Smooth muscle cell (in vitro differentiated cells): ENCODE data around the gene ZNF280A. TPM values are rescaled to one million over a fixed set of nuclear protein-coding genes. Genes with fewer than 3 reads are reported as not detected.

ENCODE experiments used
- DNase-seq: peaks from one replicate; lab custom pipeline; 2025; ENCODE audit not compliant: unreplicated experiment; lab: John Stamatoyannopoulos, UW
- H2AFZ ChIP-seq: fragments of 200-600 bp; sonication (generic); 2 replicates; pipeline ENCODE4 v1.6.0; 2016; ENCODE audit warnings: antibody characterized with exemption, low read depth, mild to moderate bottlenecking
- H3F3A ChIP-seq: fragments of 200-600 bp; sonication (generic); 2 replicates; pipeline ENCODE4 v1.6.0; 2017; ENCODE audit warnings: antibody characterized with exemption, low read depth
- H3K27ac ChIP-seq: fragments of 200-600 bp; sonication (generic); 2 replicates; pipeline ENCODE4 v1.5.1; 2016; ENCODE audit warnings: low read depth, mild to moderate bottlenecking
- H3K27me3 ChIP-seq: fragments of 200-600 bp; sonication (generic); 2 replicates; pipeline ENCODE4 v1.6.1; 2016; ENCODE audit warnings: low read depth, mild to moderate bottlenecking
- H3K36me3 ChIP-seq: fragments of 200-600 bp; sonication (generic); 2 replicates; pipeline ENCODE4 v1.5.1; 2016; ENCODE audit warnings: low read depth
- H3K4me1 ChIP-seq: fragments of 200-600 bp; sonication (generic); 2 replicates; pipeline ENCODE4 v1.5.1; 2016; ENCODE audit warnings: low read depth
- H3K4me2 ChIP-seq: fragments of 200-600 bp; sonication (generic); 2 replicates; pipeline ENCODE4 v1.6.0; 2016; ENCODE audit warnings: mild to moderate bottlenecking
- H3K4me3 ChIP-seq: fragments of 200-600 bp; sonication (generic); 2 replicates; pipeline ENCODE4 v1.5.1; 2016; ENCODE audit warnings: mild to moderate bottlenecking
- H3K79me2 ChIP-seq: fragments of 200-600 bp; sonication (generic); 2 replicates; pipeline ENCODE4 v1.6.0; 2016; ENCODE audit warnings: low read depth, mild to moderate bottlenecking
- H3K9ac ChIP-seq: fragments of 200-600 bp; sonication (generic); 2 replicates; pipeline ENCODE4 v1.6.0; 2016; ENCODE audit warnings: low read depth
- H3K9me3 ChIP-seq: fragments of 200-600 bp; sonication (generic); replicated peaks from 2 replicates; pipeline ENCODE4 v1.5.1; 2016; ENCODE audit warnings: low read depth
- H4K20me1 ChIP-seq: fragments of 200-600 bp; sonication (generic); 2 replicates; pipeline ENCODE4 v1.6.0; 2016; ENCODE audit warnings: low read depth
- CTCF ChIP-seq: fragments of 200-600 bp; sonication (generic); IDR thresholded peaks from 2 replicates; pipeline ENCODE4 v1.5.1; 2017; ENCODE audit warnings: borderline replicate concordance, mild to moderate bottlenecking, antibody characterized with exemption; ENCODE audit not compliant: insufficient read depth, poor library complexity, severe bottlenecking
- WGBS: methylation state at CpG from one replicate; pipeline ENCODE4 v1.1.7; 2016; ENCODE audit warnings: low lambda C conversion rate; 5-methylcytosine and 5-hydroxymethylcytosine counted together
- polyA plus RNA-seq: library from polyadenylated mRNA; unstranded; fragments of >200 nt; fragmentation: Nextera tagmentation; extraction: Ambion mirVana; gene quantifications from 2 replicates; pipeline ENCODE4 v1.2.1, GENCODE V29; 2016
- total RNA-seq: library from RNA; depleted of rRNA; stranded (reverse); fragments of >200 nt; gene quantifications from 2 replicates; pipeline ENCODE4 v1.2.3, GENCODE V29; 2014

The ZNF280A gene
- total and polyA plus RNA-seq, 2 experiments from 2014 or later, result 0.21 TPM; not detected in 1

- Histone ChIP-seq H3K79me2 (no peaks in the 10 kb centered on the region), H3K27ac (no peak overlapping the region), H4K20me1 (no peaks in the 10 kb centered on the region), H3K36me3 (no peaks in the 10 kb centered on the region), H3K4me2 (no peak overlapping the region), H3K4me1 (peaks cover 15% of the 10 kb centered on the region), H3K4me3 (no peak overlapping the region), H3F3A (no peaks in the 10 kb centered on the region), H2AFZ (no peak overlapping the region), H3K9ac (no peak overlapping the region), H3K27me3 (peaks cover 14% of the 10 kb centered on the region), H3K9me3 (no peaks in the 10 kb centered on the region)
- no peak for TF ChIP-seq CTCF
- WGBS, result 91% methylated on average over 8 of the region's 8 CpGs
- DNase-seq, result no peak
These were observed 1.6 kb upstream of the ZNF280A start for GRCh38 chr22:22521631-22522030.

- no peaks in the 10 kb centered on the region for H3K36me3 ChIP-seq
- H3K79me2 ChIP-seq, result no peaks in the 10 kb centered on the region
- no peak overlapping the region for H3K27ac ChIP-seq
- no peak for TF ChIP-seq CTCF
- H3K9ac ChIP-seq, result no peak overlapping the region
- 76% methylated on average over 10 of the region's 12 CpGs for WGBS
- no peak overlapping the region for H3K4me2 ChIP-seq
- no peaks in the 10 kb centered on the region for H3F3A ChIP-seq
- no peak for DNase-seq
- H4K20me1 ChIP-seq, result no peaks in the 10 kb centered on the region
- H3K4me3 ChIP-seq, result no peak overlapping the region
- H3K27me3 ChIP-seq, result peaks cover 7% of the 10 kb centered on the region
- no peak overlapping the region for H2AFZ ChIP-seq
- H3K9me3 ChIP-seq, result no peaks in the 10 kb centered on the region
- peaks cover 15% of the 10 kb centered on the region for H3K4me1 ChIP-seq
These were observed 865 bp upstream of the ZNF280A start for GRCh38 chr22:22520667-22521602.

- Histone ChIP-seq H2AFZ (no peak overlapping the region), H3K27ac (no peak overlapping the region), H4K20me1 (no peaks in the 10 kb centered on the region), H3K9ac (no peak overlapping the region), H3K4me1 (peaks cover 15% of the 10 kb centered on the region), H3K79me2 (no peaks in the 10 kb centered on the region), H3K4me3 (peak overlapping the region; percentile 9), H3K36me3 (no peaks in the 10 kb centered on the region), H3K9me3 (no peaks in the 10 kb centered on the region), H3K4me2 (peak overlapping the region; percentile 28), H3K27me3 (peaks cover 6% of the 10 kb centered on the region), H3F3A (no peaks in the 10 kb centered on the region)
- DNase-seq, result no peak
- no peak for TF ChIP-seq CTCF
- 51% methylated on average over 5 of the region's 5 CpGs for WGBS
These were observed 479 bp downstream of the ZNF280A start for GRCh38 chr22:22519591-22519990.

GRCh38 chr22:22516992-22517391 lies 3.1 kb downstream of the ZNF280A start:
- H3K79me2 ChIP-seq, result no peaks in the 10 kb centered on the region
- H3K36me3 ChIP-seq, result no peaks in the 10 kb centered on the region
- DNase-seq, result no peak
- peaks cover 15% of the 10 kb centered on the region for H3K4me1 ChIP-seq
- no peak overlapping the region for H3K27ac ChIP-seq
- H3K9ac ChIP-seq, result no peak overlapping the region
- no peak overlapping the region for H3K4me3 ChIP-seq
- H3K27me3 ChIP-seq, result peaks cover 31% of the 10 kb centered on the region
- H2AFZ ChIP-seq, result no peak overlapping the region
- H3F3A ChIP-seq, result no peaks in the 10 kb centered on the region
- no peaks in the 10 kb centered on the region for H3K9me3 ChIP-seq
- no peak overlapping the region for H3K4me2 ChIP-seq
- whole genome bisulfite sequencing, result 60% methylated on average over 4 of the region's 4 CpGs
- no peaks in the 10 kb centered on the region for H4K20me1 ChIP-seq
- TF ChIP-seq CTCF, result no peak
